ENCODE measurements around the gene FCN3. TPM values are rescaled to one million over a fixed set of nuclear protein-coding genes. Genes with fewer than 3 reads are reported as not detected.

The FCN3 gene
- total RNA-seq, 1 experiment from 2014 or later: not detected

- CTCF ChIA-PET: interaction anchor here (0.6 to 7.2 kb wide), 5 partner anchors 100 to 264 kb away, joined by 3 to 220 read pairs (median 3); no protein-coding TSS in a partner anchor
- DNase-seq (ENCODE audit: unreplicated experiment): no peak
- no peaks in the 10 kb centered on the region for H3K9me3 Mint-ChIP-seq (ENCODE audit: unreplicated experiment)
- H3K27ac Mint-ChIP-seq (ENCODE audit: low read depth, unreplicated experiment): no peak overlapping the region
- no peaks in the 10 kb centered on the region for H3K27me3 Mint-ChIP-seq (ENCODE audit: insufficient read depth, unreplicated experiment)
- H3K36me3 Mint-ChIP-seq (ENCODE audit: insufficient read depth, unreplicated experiment): peaks cover 17% of the 10 kb centered on the region
- no peak overlapping the region for H3K4me3 Mint-ChIP-seq (ENCODE audit: unreplicated experiment)
- POLR2A ChIA-PET: interaction anchor here (0.6 to 1.1 kb wide), 2 partner anchors 34 to 103 kb away, joined by 3 read pairs; no protein-coding TSS in a partner anchor
- H3K4me1 Mint-ChIP-seq (ENCODE audit: insufficient read depth, unreplicated experiment): peaks cover 7% of the 10 kb centered on the region
- BruUV-seq (replicated peaks): no TSS peak
- TF ChIP-seq CTCF (IDR thresholded peaks at IDR 0.05; ENCODE audit: unreplicated experiment): no peak
- intact Hi-C loops (cut with micrococcal nuclease): loop anchor here (5.0 kb wide), 1 partner anchor 302 kb away; no protein-coding TSS in a partner anchor
Measured at GRCh38 chr1:27399251-27400025, 24.8 kb upstream of the FCN3 start.

GRCh38 chr1:27398405-27399149 is 24.0 kb upstream of the FCN3 start:
- no peak for DNase-seq (ENCODE audit: unreplicated experiment)
- Mint-ChIP-seq H3K27ac (ENCODE audit: low read depth, unreplicated experiment) (no peak overlapping the region), H3K36me3 (ENCODE audit: insufficient read depth, unreplicated experiment) (peaks cover 14% of the 10 kb centered on the region), H3K9me3 (ENCODE audit: unreplicated experiment) (no peaks in the 10 kb centered on the region), H3K4me3 (ENCODE audit: unreplicated experiment) (no peak overlapping the region), H3K27me3 (ENCODE audit: insufficient read depth, unreplicated experiment) (no peaks in the 10 kb centered on the region), H3K4me1 (ENCODE audit: insufficient read depth, unreplicated experiment) (peaks cover 10% of the 10 kb centered on the region)
- ChIA-PET CTCF (interaction anchor here (0.6 to 7.2 kb wide), 6 partner anchors 39 to 264 kb away, joined by 3 to 220 read pairs (median 4); no protein-coding TSS in a partner anchor), POLR2A (interaction anchor here (0.6 to 2.4 kb wide), 3 partner anchors 33 to 102 kb away, joined by 3 to 15 read pairs (median 3); no protein-coding TSS in a partner anchor)
- BruUV-seq (replicated peaks): no TSS peak
- intact Hi-C loops (cut with micrococcal nuclease): loop anchor here (5.0 kb wide), 1 partner anchor 301 kb away; no protein-coding TSS in a partner anchor
- TF ChIP-seq CTCF (IDR thresholded peaks at IDR 0.05; ENCODE audit: unreplicated experiment): no peak

- BruUV-seq (replicated peaks): no TSS peak
- H3K4me1 Mint-ChIP-seq (ENCODE audit: insufficient read depth, unreplicated experiment): peaks cover 10% of the 10 kb centered on the region
- intact Hi-C loops (cut with micrococcal nuclease): loop anchor here (5.0 kb wide), 1 partner anchor 300 kb away; no protein-coding TSS in a partner anchor
- CTCF ChIA-PET: interaction anchor here (0.6 to 7.2 kb wide), 8 partner anchors 10 to 353 kb away, joined by 3 to 220 read pairs (median 4); no protein-coding TSS in a partner anchor
- no peak overlapping the region for H3K4me3 Mint-ChIP-seq (ENCODE audit: unreplicated experiment)
- no peak overlapping the region for H3K27ac Mint-ChIP-seq (ENCODE audit: low read depth, unreplicated experiment)
- H3K9me3 Mint-ChIP-seq (ENCODE audit: unreplicated experiment): no peaks in the 10 kb centered on the region
- no peaks in the 10 kb centered on the region for H3K27me3 Mint-ChIP-seq (ENCODE audit: insufficient read depth, unreplicated experiment)
- POLR2A ChIA-PET: interaction anchor here (0.6 to 2.4 kb wide), 5 partner anchors 15 to 327 kb away, joined by 3 to 15 read pairs (median 4); partner anchors contain the start of gene MAP3K6
- peaks cover 8% of the 10 kb centered on the region for H3K36me3 Mint-ChIP-seq (ENCODE audit: insufficient read depth, unreplicated experiment)
- TF ChIP-seq CTCF (IDR thresholded peaks at IDR 0.05; ENCODE audit: unreplicated experiment): no peak
- no peak for DNase-seq (ENCODE audit: unreplicated experiment)
Measured at GRCh38 chr1:27397749-27398148, 23.1 kb upstream of the FCN3 start.
